ENCODE measurements around the gene PHLPP2.

DNA sequence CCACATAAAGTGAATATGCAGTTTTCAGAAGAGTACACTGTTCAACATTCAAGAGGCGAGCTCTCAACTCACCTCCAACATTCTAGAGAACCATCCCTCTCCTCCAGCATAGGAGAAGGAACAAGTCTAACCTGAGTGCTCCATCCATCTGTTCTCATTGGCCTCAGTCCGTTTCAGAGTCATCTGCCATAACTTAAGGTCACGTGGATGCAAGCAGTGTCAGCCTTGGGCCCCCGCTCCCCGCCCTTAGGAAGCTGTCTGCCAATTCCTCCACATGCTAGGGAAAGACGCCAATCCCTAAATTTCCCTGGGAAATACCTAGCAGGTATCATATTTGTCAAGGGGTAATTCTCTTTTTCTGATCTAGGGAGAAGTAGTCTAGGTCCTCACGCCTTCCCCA, 77.1 kb downstream of the PHLPP2 start:
- TF ChIP-seq SMC3 (IDR thresholded peaks at IDR 0.05; ENCODE audit: borderline replicate concordance, low read length) (no peak), EGR1 (IDR thresholded peaks at IDR 0.05; ENCODE audit: borderline replicate concordance in 1 of 2, low read depth in 2 of 2, low read length in 2 of 2) (no peak), KDM1A (IDR thresholded peaks at IDR 0.05; ENCODE audit: borderline replicate concordance) (no peak), MEF2A (IDR thresholded peaks at IDR 0.05; ENCODE audit: insufficient read depth, low read depth, low read length) (no peak), FOS (IDR thresholded peaks at IDR 0.05; ENCODE audit: borderline replicate concordance, extremely low read depth, insufficient read length) (no peak), BHLHE40 (IDR thresholded peaks at IDR 0.05; ENCODE audit: borderline replicate concordance in 1 of 2, low read depth in 2 of 2, low read length in 1 of 2) (no peak), CBFB (IDR thresholded peaks at IDR 0.05; ENCODE audit: low read depth) (no peak), ETV6 (conservative IDR thresholded peaks at IDR 0.05 in 1 of 2, IDR thresholded peaks at IDR 0.05 in 1 of 2; ENCODE audit: borderline replicate concordance in 1 of 2, low read depth in 1 of 2) (no peak), SREBF2 (IDR thresholded peaks at IDR 0.05; ENCODE audit: low read length) (no peak), MXI1 (IDR thresholded peaks at IDR 0.05; ENCODE audit: low read depth, low read length) (no peak)
- TF ChIP-seq, protein P1, sequence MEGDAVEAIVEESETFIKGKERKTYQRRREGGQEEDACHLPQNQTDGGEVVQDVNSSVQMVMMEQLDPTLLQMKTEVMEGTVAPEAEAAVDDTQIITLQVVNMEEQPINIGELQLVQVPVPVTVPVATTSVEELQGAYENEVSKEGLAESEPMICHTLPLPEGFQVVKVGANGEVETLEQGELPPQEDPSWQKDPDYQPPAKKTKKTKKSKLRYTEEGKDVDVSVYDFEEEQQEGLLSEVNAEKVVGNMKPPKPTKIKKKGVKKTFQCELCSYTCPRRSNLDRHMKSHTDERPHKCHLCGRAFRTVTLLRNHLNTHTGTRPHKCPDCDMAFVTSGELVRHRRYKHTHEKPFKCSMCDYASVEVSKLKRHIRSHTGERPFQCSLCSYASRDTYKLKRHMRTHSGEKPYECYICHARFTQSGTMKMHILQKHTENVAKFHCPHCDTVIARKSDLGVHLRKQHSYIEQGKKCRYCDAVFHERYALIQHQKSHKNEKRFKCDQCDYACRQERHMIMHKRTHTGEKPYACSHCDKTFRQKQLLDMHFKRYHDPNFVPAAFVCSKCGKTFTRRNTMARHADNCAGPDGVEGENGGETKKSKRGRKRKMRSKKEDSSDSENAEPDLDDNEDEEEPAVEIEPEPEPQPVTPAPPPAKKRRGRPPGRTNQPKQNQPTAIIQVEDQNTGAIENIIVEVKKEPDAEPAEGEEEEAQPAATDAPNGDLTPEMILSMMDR (IDR thresholded peaks at IDR 0.05 in 2 of 3, conservative IDR thresholded peaks at IDR 0.05 in 1 of 3; ENCODE audit: control insufficient read depth in 2 of 3, extremely low read depth in 1 of 3, insufficient read depth in 1 of 3, low read depth in 3 of 3, low read length in 3 of 3), result no peak
- TF ChIP-seq, protein P2, sequence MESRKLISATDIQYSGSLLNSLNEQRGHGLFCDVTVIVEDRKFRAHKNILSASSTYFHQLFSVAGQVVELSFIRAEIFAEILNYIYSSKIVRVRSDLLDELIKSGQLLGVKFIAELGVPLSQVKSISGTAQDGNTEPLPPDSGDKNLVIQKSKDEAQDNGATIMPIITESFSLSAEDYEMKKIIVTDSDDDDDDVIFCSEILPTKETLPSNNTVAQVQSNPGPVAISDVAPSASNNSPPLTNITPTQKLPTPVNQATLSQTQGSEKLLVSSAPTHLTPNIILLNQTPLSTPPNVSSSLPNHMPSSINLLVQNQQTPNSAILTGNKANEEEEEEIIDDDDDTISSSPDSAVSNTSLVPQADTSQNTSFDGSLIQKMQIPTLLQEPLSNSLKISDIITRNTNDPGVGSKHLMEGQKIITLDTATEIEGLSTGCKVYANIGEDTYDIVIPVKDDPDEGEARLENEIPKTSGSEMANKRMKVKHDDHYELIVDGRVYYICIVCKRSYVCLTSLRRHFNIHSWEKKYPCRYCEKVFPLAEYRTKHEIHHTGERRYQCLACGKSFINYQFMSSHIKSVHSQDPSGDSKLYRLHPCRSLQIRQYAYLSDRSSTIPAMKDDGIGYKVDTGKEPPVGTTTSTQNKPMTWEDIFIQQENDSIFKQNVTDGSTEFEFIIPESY (IDR thresholded peaks at IDR 0.05), result no peak

Measured in GM12878 (cell line).